DND-41 (cell line): Measurements from ENCODE around the gene MRPL27.
"Not testable (repeated sequence)": the region's sequence is repeated elsewhere in the genome, so short reads cannot be mapped to it uniquely, and the experiment has no call there.

Experiments
- ATAC-seq: fragments of 200-7000 bp; cut with Tn5 transposase; 3 replicates; pipeline ENCODE4 v1.9.1; 2021; ENCODE audit warnings: low read depth; ENCODE audit not compliant: insufficient read depth
- DNase-seq: peaks from one replicate; pipeline ENCODE4 v3.0.0-alpha.2; 2020
- H2AFZ ChIP-seq: 2 replicates; pipeline ENCODE4 v1.6.0; 2012; ENCODE audit warnings: low read depth, low read length
- H3K27ac ChIP-seq: 2 replicates; pipeline ENCODE4 v1.5.1; 2012; ENCODE audit warnings: low read length, inconsistent platforms
- H3K27me3 ChIP-seq: fragments of 200-600 bp; sonication (generic); 2 replicates; pipeline ENCODE4 v1.6.0; 2012; ENCODE audit warnings: low read length, mild to moderate bottlenecking, inconsistent platforms; ENCODE audit not compliant: insufficient read depth, poor library complexity
- H3K36me3 ChIP-seq: 2 replicates; pipeline ENCODE4 v1.5.1; 2012; ENCODE audit warnings: low read length, inconsistent platforms; ENCODE audit not compliant: insufficient read depth
- H3K4me1 ChIP-seq: 2 replicates; pipeline ENCODE4 v1.5.1; 2012; ENCODE audit warnings: mild to moderate bottlenecking, low read length; ENCODE audit not compliant: insufficient read depth
- H3K4me2 ChIP-seq: 2 replicates; pipeline ENCODE4 v1.6.0; 2012; ENCODE audit warnings: mild to moderate bottlenecking, moderate library complexity, low read length, inconsistent platforms; ENCODE audit not compliant: insufficient read depth
- H3K4me3 ChIP-seq, 2 experiments: fragments of 200-600 bp in 1 of 2; shearing (Covaris generic) in 1 of 2; 2 replicates each; pipeline ENCODE4 v1.5.1; 2012 to 2016; ENCODE audit warnings: inconsistent platforms in 2 of 2, low read length in 2 of 2, mild to moderate bottlenecking in 2 of 2, low read depth in 1 of 2, moderate library complexity in 1 of 2
- H3K79me2 ChIP-seq: 2 replicates; pipeline ENCODE4 v1.6.0; 2012; ENCODE audit warnings: low read length, inconsistent platforms; ENCODE audit not compliant: insufficient read depth
- H3K9ac ChIP-seq: 2 replicates; pipeline ENCODE4 v1.6.0; 2012; ENCODE audit warnings: low read depth, mild to moderate bottlenecking, inconsistent platforms, low read length, moderate library complexity
- H3K9me3 ChIP-seq: 2 replicates; pipeline ENCODE4 v1.5.1; 2012; ENCODE audit warnings: low read length, moderate library complexity, mild to moderate bottlenecking, inconsistent platforms; ENCODE audit not compliant: insufficient read depth, severe bottlenecking
- H4K20me1 ChIP-seq: 2 replicates; pipeline ENCODE4 v1.6.0; 2012; ENCODE audit warnings: low read length; ENCODE audit not compliant: insufficient read depth
- EZH2 ChIP-seq: IDR thresholded peaks from 3 replicates; pipeline ENCODE4 v1.6.1; 2012; ENCODE audit warnings: borderline replicate concordance, low read depth, mild to moderate bottlenecking, moderate library complexity, low read length, inconsistent platforms; ENCODE audit not compliant: severe bottlenecking
- TF ChIP-seq, protein P1 (sequence below): IDR thresholded peaks from 2 replicates; pipeline ENCODE4 v1.5.1; 2012; ENCODE audit warnings: borderline replicate concordance, low read length, moderate library complexity, mild to moderate bottlenecking; ENCODE audit not compliant: poor library complexity, severe bottlenecking; ENCODE audit errors: extremely low read depth

MRPL27 gene

DNA sequence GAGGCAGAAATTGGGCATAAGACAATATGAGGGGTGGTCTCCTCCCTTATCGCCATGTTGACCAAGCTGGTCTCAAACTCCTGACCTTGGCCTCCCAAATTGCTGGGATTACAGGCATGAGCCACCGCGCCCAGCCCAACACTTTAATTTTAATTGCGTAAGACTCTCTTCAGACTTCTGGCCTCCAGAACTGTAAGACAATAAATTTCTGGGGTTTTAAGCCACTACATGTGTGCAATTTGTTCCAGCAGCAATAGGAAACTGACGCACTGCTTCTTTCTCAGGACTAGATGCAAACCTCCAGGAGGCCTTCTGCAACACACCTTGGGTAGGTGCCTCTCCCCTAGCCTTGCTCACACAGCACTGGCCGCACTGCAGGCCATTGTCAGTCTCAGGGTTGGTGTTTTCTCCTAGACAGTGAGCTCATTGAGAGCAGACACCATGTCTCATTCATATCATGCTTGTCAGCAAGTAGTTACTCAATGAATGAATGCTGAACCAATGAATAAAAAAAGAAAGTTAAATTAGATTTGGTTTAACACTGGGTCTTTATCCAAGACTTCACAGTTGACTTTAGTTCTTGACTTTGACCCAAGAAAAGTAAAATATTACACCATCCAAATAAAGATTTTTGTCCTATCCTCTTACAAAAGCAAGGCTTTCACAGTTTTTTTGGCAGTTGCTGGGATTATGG is 47.6 kb upstream of the MRPL27 start:
- H4K20me1 ChIP-seq, result no peaks in the 10 kb centered on the region
- H2AFZ ChIP-seq, result peak overlapping the region; percentile 80
- no peak for DNase-seq
- peaks cover 53% of the 10 kb centered on the region for H3K4me1 ChIP-seq
- H3K27me3 ChIP-seq, result no peaks in the 10 kb centered on the region
- no peaks in the 10 kb centered on the region for H3K36me3 ChIP-seq
- H3K9me3 ChIP-seq, result peaks cover 4% of the 10 kb centered on the region
- H3K9ac ChIP-seq, result peak overlapping the region; percentile 57
- no peak for ATAC-seq
- peak overlapping the region; percentile 85 for H3K27ac ChIP-seq
- TF ChIP-seq EZH2, result no peak
- TF ChIP-seq, protein P1, sequence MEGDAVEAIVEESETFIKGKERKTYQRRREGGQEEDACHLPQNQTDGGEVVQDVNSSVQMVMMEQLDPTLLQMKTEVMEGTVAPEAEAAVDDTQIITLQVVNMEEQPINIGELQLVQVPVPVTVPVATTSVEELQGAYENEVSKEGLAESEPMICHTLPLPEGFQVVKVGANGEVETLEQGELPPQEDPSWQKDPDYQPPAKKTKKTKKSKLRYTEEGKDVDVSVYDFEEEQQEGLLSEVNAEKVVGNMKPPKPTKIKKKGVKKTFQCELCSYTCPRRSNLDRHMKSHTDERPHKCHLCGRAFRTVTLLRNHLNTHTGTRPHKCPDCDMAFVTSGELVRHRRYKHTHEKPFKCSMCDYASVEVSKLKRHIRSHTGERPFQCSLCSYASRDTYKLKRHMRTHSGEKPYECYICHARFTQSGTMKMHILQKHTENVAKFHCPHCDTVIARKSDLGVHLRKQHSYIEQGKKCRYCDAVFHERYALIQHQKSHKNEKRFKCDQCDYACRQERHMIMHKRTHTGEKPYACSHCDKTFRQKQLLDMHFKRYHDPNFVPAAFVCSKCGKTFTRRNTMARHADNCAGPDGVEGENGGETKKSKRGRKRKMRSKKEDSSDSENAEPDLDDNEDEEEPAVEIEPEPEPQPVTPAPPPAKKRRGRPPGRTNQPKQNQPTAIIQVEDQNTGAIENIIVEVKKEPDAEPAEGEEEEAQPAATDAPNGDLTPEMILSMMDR, result no peak
- peaks cover 7% of the 10 kb centered on the region for H3K79me2 ChIP-seq
- H3K4me3 ChIP-seq, result peak overlapping the region; percentile 18 to 54; a peak in 3 of 4 replicates
- H3K4me2 ChIP-seq, result peak overlapping the region; percentile 70

DNA sequence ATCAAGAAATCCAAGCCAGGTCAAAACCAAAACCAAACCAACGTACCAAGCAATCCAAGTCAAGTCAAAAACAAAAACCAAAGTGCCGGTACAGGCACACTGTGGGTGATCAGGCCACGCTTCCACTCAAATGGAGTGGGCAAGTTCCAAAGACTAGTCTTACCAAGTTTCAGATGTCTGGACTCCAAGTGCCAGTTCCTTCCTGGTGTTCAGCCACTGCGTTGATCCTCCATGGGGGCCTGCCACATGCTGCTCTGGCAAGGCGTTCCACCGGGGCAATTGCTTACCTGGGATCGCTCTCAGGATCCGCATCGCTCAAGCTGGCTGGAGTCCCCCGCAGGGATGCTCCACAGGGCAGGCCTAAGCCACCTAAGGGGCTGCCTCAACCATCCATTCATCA is 46.6 kb upstream of the MRPL27 start:
- H3K79me2 ChIP-seq, H3K36me3 ChIP-seq, H3K9ac ChIP-seq, H3K4me2 ChIP-seq, H3K27ac ChIP-seq, H3K9me3 ChIP-seq, H4K20me1 ChIP-seq, H3K4me3 ChIP-seq, DNase-seq, H2AFZ ChIP-seq, H3K27me3 ChIP-seq, ATAC-seq: not testable (repeated sequence)
- H3K4me1 ChIP-seq, result peaks cover 43% of the 10 kb centered on the region

DNA sequence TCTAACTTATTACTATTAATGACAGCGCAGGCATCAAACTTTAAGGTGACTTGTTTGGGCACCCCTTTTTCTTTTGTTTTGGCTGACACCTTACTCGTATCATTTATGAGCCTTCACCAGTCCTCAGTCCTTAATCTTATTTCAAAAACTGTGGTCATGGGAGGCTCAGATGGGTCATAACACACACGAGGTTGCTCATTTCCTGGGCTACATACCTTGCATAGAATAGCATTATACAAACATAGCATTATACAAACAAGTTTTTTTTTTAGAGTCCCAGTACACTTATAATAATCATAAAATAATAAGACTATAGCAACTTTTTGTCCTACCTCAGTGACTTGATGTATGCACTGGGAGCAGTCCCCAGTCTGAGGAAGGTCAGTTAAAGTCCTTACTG is 41.8 kb upstream of the MRPL27 start:
- Histone ChIP-seq H3K27me3 (no peaks in the 10 kb centered on the region), H3K4me1 (peaks cover 2% of the 10 kb centered on the region; the same call in 1 of the 2 replicates), H2AFZ (no peak overlapping the region), H3K27ac (no peak overlapping the region), H3K9ac (no peak overlapping the region), H3K36me3 (no peaks in the 10 kb centered on the region), H3K4me2 (no peak overlapping the region), H3K79me2 (no peaks in the 10 kb centered on the region), H4K20me1 (no peaks in the 10 kb centered on the region), H3K9me3 (peaks cover 4% of the 10 kb centered on the region), H3K4me3 (no peak overlapping the region)
- no peak for DNase-seq
- no peak for TF ChIP-seq EZH2
- TF ChIP-seq, protein P1, result no peak
- ATAC-seq, result no peak

GRCh38 chr17:50412188-50412732 is 39.3 kb upstream of the MRPL27 start:
- no peak overlapping the region for H3K9ac ChIP-seq
- no peak overlapping the region for H3K4me3 ChIP-seq
- no peaks in the 10 kb centered on the region for H3K79me2 ChIP-seq
- no peak overlapping the region for H3K4me2 ChIP-seq
- DNase-seq, result no peak
- no peaks in the 10 kb centered on the region for H3K9me3 ChIP-seq
- H2AFZ ChIP-seq, result no peak overlapping the region
- H3K36me3 ChIP-seq, result no peaks in the 10 kb centered on the region
- H3K27ac ChIP-seq, result no peak overlapping the region
- TF ChIP-seq, protein P1, result no peak
- no peak for TF ChIP-seq EZH2
- H4K20me1 ChIP-seq, result no peaks in the 10 kb centered on the region
- no peaks in the 10 kb centered on the region for H3K4me1 ChIP-seq
- no peak for ATAC-seq
- no peaks in the 10 kb centered on the region for H3K27me3 ChIP-seq
